Chondrocyte (in vitro differentiated cells): ENCODE results near the gene KIF6. TPM values are rescaled to one million over a fixed set of nuclear protein-coding genes. Genes with fewer than 3 reads are reported as not detected.

Experiments used
- DNase-seq: peaks from one replicate; pipeline ENCODE4 v3.0.0; 2021; ENCODE audit warnings: mixed read lengths, low spot score
- H3K27ac Mint-ChIP-seq: one replicate; pipeline ENCODE4 v1.8.0; 2021; ENCODE audit warnings: mild to moderate bottlenecking, moderate library complexity, mixed read lengths; ENCODE audit not compliant: unreplicated experiment
- H3K27me3 Mint-ChIP-seq: 2 replicates; pipeline ENCODE4 v1.8.0; 2021; ENCODE audit warnings: low read depth, mixed read lengths
- H3K36me3 Mint-ChIP-seq: 2 replicates; pipeline ENCODE4 v1.8.0; 2021; ENCODE audit warnings: low read depth, mixed read lengths
- H3K4me1 Mint-ChIP-seq: 2 replicates; pipeline ENCODE4 v1.8.0; 2021; ENCODE audit warnings: low read depth, mild to moderate bottlenecking, mixed read lengths
- H3K4me3 Mint-ChIP-seq: one replicate; pipeline ENCODE4 v1.8.0; 2021; ENCODE audit warnings: mild to moderate bottlenecking, moderate library complexity, mixed read lengths; ENCODE audit not compliant: unreplicated experiment
- H3K9me3 Mint-ChIP-seq: 2 replicates; pipeline ENCODE4 v1.8.0; 2021; ENCODE audit warnings: low read depth, mixed read lengths
- CTCF ChIP-seq: fragments of 200-600 bp; sonication (generic); IDR thresholded peaks from 2 replicates; pipeline ENCODE4 v1.5.0; 2021; ENCODE audit warnings: antibody characterized with exemption, mild to moderate bottlenecking, moderate library complexity
- total RNA-seq: library from RNA; stranded (reverse); gene quantifications from 3 replicates; pipeline ENCODE4 v1.2.1, GENCODE V29; 2021

Gene KIF6
- total RNA-seq, 1 donor from 2014 or later = 0.62 TPM

- no peaks in the 10 kb centered on the region for H3K27me3 Mint-ChIP-seq
- TF ChIP-seq CTCF = no peak
- DNase-seq = no peak
- H3K36me3 Mint-ChIP-seq = peaks cover 2% of the 10 kb centered on the region
- no peak overlapping the region for H3K27ac Mint-ChIP-seq
- peaks cover 19% of the 10 kb centered on the region for H3K4me1 Mint-ChIP-seq
- peaks cover 10% of the 10 kb centered on the region for H3K9me3 Mint-ChIP-seq
- H3K4me3 Mint-ChIP-seq = no peak overlapping the region
These were observed 256.8 kb downstream of the KIF6 start for GRCh38 chr6:39468385-39468784.

- H3K4me3 Mint-ChIP-seq = no peak overlapping the region
- H3K27me3 Mint-ChIP-seq = no peaks in the 10 kb centered on the region
- H3K4me1 Mint-ChIP-seq = peaks cover 9% of the 10 kb centered on the region
- TF ChIP-seq CTCF = no peak
- H3K36me3 Mint-ChIP-seq = no peaks in the 10 kb centered on the region
- H3K9me3 Mint-ChIP-seq = peaks cover 10% of the 10 kb centered on the region
- no peak overlapping the region for H3K27ac Mint-ChIP-seq
- no peak for DNase-seq
These were observed 258.6 kb downstream of the KIF6 start for GRCh38 chr6:39466631-39467030.

GRCh38 chr6:39465539-39465938 lies 259.7 kb downstream of the KIF6 start:
- Mint-ChIP-seq H3K27ac (no peak overlapping the region), H3K27me3 (no peaks in the 10 kb centered on the region)

GRCh38 chr6:39464067-39464466 lies 261.1 kb downstream of the KIF6 start:
- no peak for DNase-seq
- Mint-ChIP-seq H3K4me1 (peaks cover 5% of the 10 kb centered on the region), H3K36me3 (peaks cover 1% of the 10 kb centered on the region), H3K4me3 (no peak overlapping the region), H3K27me3 (no peaks in the 10 kb centered on the region), H3K27ac (no peak overlapping the region), H3K9me3 (peaks cover 7% of the 10 kb centered on the region)
- TF ChIP-seq CTCF = no peak

More at GRCh38 chr6:39465539-39465938, 259.7 kb downstream of the KIF6 start:
- Mint-ChIP-seq H3K4me1 (peaks cover 5% of the 10 kb centered on the region), H3K4me3 (no peak overlapping the region), H3K36me3 (peaks cover 1% of the 10 kb centered on the region), H3K9me3 (peaks cover 7% of the 10 kb centered on the region)
- no peak for TF ChIP-seq CTCF
- no peak for DNase-seq

- Mint-ChIP-seq H3K4me3 (no peak overlapping the region), H3K27ac (no peak overlapping the region), H3K27me3 (no peaks in the 10 kb centered on the region), H3K4me1 (peaks cover 32% of the 10 kb centered on the region), H3K9me3 (peaks cover 13% of the 10 kb centered on the region), H3K36me3 (peaks cover 7% of the 10 kb centered on the region)
- DNase-seq = no peak
- TF ChIP-seq CTCF = no peak
These were observed 271.2 kb downstream of the KIF6 start for GRCh38 chr6:39453956-39454524.
